ENCODE measurements around the gene ERV3-1.
"Not testable (repeated sequence)": the region's sequence is repeated elsewhere in the genome, so short reads cannot be mapped to it uniquely, and the experiment has no call there.

Gene ERV3-1

GRCh38 chr7:64945503-64946175 lies 60.8 kb downstream of the ERV3-1 start:
- no peak overlapping the region for H3K4me3 ChIP-seq (ENCODE audit: low read depth, low read length)

DNA sequence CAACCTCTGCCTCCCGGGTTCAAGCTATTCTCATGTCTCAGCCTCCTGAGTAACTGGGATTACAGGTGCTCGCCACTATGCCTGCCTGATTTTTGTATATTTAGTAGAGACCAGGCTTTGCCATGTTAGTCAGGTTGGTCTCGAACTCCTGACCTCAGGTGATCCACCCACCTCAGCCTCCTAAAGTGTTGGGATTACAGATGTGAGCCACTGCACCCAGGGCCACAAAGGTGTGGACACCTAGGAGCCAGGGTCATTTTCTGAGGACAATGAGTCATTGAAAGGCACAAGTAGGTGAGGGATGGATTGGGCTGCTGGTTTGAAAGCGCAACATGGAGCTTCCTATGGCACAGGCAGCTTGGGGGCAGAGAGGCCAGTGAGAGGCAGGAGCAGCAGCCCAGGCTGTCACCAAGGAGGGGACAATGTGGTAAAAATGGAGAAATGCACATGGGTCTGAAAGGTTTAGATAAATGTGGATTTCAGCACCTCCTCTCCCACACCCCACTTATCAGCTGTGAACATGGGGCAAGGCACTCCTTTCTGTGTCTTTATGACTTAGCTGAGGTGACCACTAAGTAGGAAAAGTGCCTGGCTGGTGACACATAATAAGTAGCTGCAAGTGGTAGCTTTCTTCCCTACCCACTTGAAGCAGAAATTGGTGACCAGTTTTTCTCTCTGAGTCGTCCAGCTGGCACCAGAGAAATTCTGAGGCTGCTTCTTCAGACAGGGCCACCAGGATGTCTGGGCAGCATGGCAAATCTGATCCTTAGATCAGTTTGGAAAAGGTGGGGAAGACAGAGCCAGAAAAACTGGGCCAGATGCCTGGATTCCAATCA lies 61.6 kb downstream of the ERV3-1 start:
- not testable (repeated sequence) for H3K4me3 ChIP-seq (ENCODE audit: low read depth, low read length)
